H9 (cell line): ENCODE data around the gene NLN. TPM values are rescaled to one million over a fixed set of nuclear protein-coding genes. Genes with fewer than 3 reads are reported as not detected.

ENCODE experiments used
- DNase-seq: peaks from one replicate; pipeline ENCODE4 v3.0.0-alpha.2; 2017
- H2AFZ ChIP-seq: one replicate; pipeline ENCODE4 v1.6.1; 2013; ENCODE audit warnings: mild to moderate bottlenecking, low read length, control low read depth, moderate library complexity
- H2AK5ac ChIP-seq: 2 replicates; pipeline ENCODE4 v1.6.1; 2013; ENCODE audit warnings: low read length, control low read depth, mixed read lengths; ENCODE audit not compliant: insufficient read length
- H2BK120ac ChIP-seq: one replicate; pipeline ENCODE4 v1.6.1; 2013; ENCODE audit warnings: low read depth, mild to moderate bottlenecking, low read length, control low read depth, inconsistent platforms; ENCODE audit not compliant: poor library complexity, severe bottlenecking
- H2BK12ac ChIP-seq: 2 replicates; pipeline ENCODE4 v1.6.1; 2013; ENCODE audit warnings: low read length, control low read depth, mixed read lengths, low read depth; ENCODE audit not compliant: insufficient read length
- H2BK15ac ChIP-seq: 2 replicates; pipeline ENCODE4 v1.6.1; 2013; ENCODE audit warnings: low read depth, low read length, control low read depth
- H2BK20ac ChIP-seq: one replicate; pipeline ENCODE4 v1.6.1; 2013; ENCODE audit warnings: low read depth, mild to moderate bottlenecking, low read length, control low read depth, inconsistent platforms; ENCODE audit not compliant: poor library complexity, severe bottlenecking
- H2BK5ac ChIP-seq: 2 replicates; pipeline ENCODE4 v1.6.1; 2013; ENCODE audit warnings: low read length, control low read depth, mixed read lengths; ENCODE audit not compliant: insufficient read length
- H3K14ac ChIP-seq: 2 replicates; pipeline ENCODE4 v1.6.1; 2013; ENCODE audit warnings: low read length, control low read depth; ENCODE audit not compliant: insufficient read depth
- H3K18ac ChIP-seq: 2 replicates; pipeline ENCODE4 v1.6.1; 2013; ENCODE audit warnings: low read depth, mild to moderate bottlenecking, mixed read lengths, low read length, control low read depth; ENCODE audit not compliant: insufficient read length
- H3K23ac ChIP-seq: 2 replicates; pipeline ENCODE4 v1.6.1; 2013; ENCODE audit warnings: low read length, control low read depth, mixed read lengths, low read depth; ENCODE audit not compliant: insufficient read length
- H3K23me2 ChIP-seq: 2 replicates; pipeline ENCODE4 v1.6.1; 2013; ENCODE audit warnings: low read depth, mild to moderate bottlenecking, mixed read lengths, low read length, control low read depth; ENCODE audit not compliant: insufficient read length, poor library complexity, severe bottlenecking
- H3K27ac ChIP-seq: 2 replicates; pipeline ENCODE4 v1.5.1; 2013; ENCODE audit warnings: low read length, control low read depth, mixed read lengths, low read depth; ENCODE audit not compliant: insufficient read length
- H3K27me3 ChIP-seq: 2 replicates; pipeline ENCODE4 v1.6.1; 2013; ENCODE audit warnings: low read length, control low read depth, inconsistent platforms; ENCODE audit not compliant: insufficient read depth
- H3K4ac ChIP-seq: 2 replicates; pipeline ENCODE4 v1.6.1; 2013; ENCODE audit warnings: low read depth, mild to moderate bottlenecking, control low read depth, inconsistent platforms, low read length, moderate library complexity
- H3K4me1 ChIP-seq: 2 replicates; pipeline ENCODE4 v1.6.1; 2013; ENCODE audit warnings: low read length, control low read depth, inconsistent platforms; ENCODE audit not compliant: insufficient read depth
- H3K4me2 ChIP-seq: 2 replicates; pipeline ENCODE4 v1.6.1; 2013; ENCODE audit warnings: low read length, control low read depth, mixed read lengths; ENCODE audit not compliant: insufficient read length, insufficient read depth
- H3K56ac ChIP-seq: 2 replicates; pipeline ENCODE4 v1.6.1; 2013; ENCODE audit warnings: low read depth, mild to moderate bottlenecking, mixed read lengths, low read length, control low read depth; ENCODE audit not compliant: insufficient read length
- H3K79me1 ChIP-seq: 2 replicates; pipeline ENCODE4 v1.6.1; 2013; ENCODE audit warnings: low read depth, mild to moderate bottlenecking, moderate library complexity, low read length, control low read depth, inconsistent platforms; ENCODE audit not compliant: insufficient read depth, poor library complexity, severe bottlenecking
- H3K79me2 ChIP-seq: 2 replicates; pipeline ENCODE4 v1.6.1; 2013; ENCODE audit warnings: low read length, control low read depth, inconsistent platforms; ENCODE audit not compliant: insufficient read depth
- H3K9ac ChIP-seq: 2 replicates; pipeline ENCODE4 v1.6.1; 2013; ENCODE audit warnings: low read length, control low read depth, mixed read lengths; ENCODE audit not compliant: insufficient read length; ENCODE audit errors: extremely low read depth
- H3K9me3 ChIP-seq: one replicate; pipeline ENCODE4 v1.6.1; 2013; ENCODE audit warnings: low read depth, low read length, inconsistent platforms; ENCODE audit not compliant: control insufficient read depth
- H3T11ph ChIP-seq: one replicate; pipeline ENCODE4 v1.6.1; 2013; ENCODE audit warnings: mild to moderate bottlenecking, low read length, control low read depth, inconsistent platforms
- H4K20me1 ChIP-seq: one replicate; pipeline ENCODE4 v1.6.1; 2013; ENCODE audit not compliant: control insufficient read depth, insufficient read length, insufficient read depth
- H4K5ac ChIP-seq: 2 replicates; pipeline ENCODE4 v1.6.1; 2013; ENCODE audit warnings: low read depth, mild to moderate bottlenecking, mixed read lengths, low read length, control low read depth; ENCODE audit not compliant: insufficient read length
- H4K8ac ChIP-seq: replicated peaks from 2 replicates; pipeline ENCODE4 v1.6.1; 2013; ENCODE audit warnings: low read length, control low read depth, mixed read lengths, low read depth; ENCODE audit not compliant: insufficient read length
- H4K91ac ChIP-seq: 2 replicates; pipeline ENCODE4 v1.6.1; 2013; ENCODE audit warnings: low read depth, mild to moderate bottlenecking, moderate library complexity, mixed read lengths, low read length, control low read depth; ENCODE audit not compliant: insufficient read length
- H3K27ac Mint-ChIP-seq, 3 experiments: 2 replicates in 2 of 3; 3 replicates in 1 of 3; pipeline ENCODE4 v1.8.0; 2020 to 2021; ENCODE audit warnings: mixed read lengths in 3 of 3, mild to moderate bottlenecking in 1 of 3, moderate library complexity in 1 of 3
- H3K27me3 Mint-ChIP-seq: 2 replicates; pipeline ENCODE4 v1.8.0; 2021; ENCODE audit warnings: low read depth, mild to moderate bottlenecking, moderate library complexity, mixed read lengths
- H3K36me3 Mint-ChIP-seq, 3 experiments: 2 replicates in 2 of 3; 3 replicates in 1 of 3; pipeline ENCODE4 v1.8.0; 2020 to 2021; ENCODE audit warnings: low read depth in 3 of 3, mixed read lengths in 3 of 3; ENCODE audit not compliant: insufficient read depth in 1 of 3
- H3K4me1 Mint-ChIP-seq, 2 experiments: 2 replicates each; pipeline ENCODE4 v1.8.0; 2020; ENCODE audit warnings: mixed read lengths in 2 of 2
- H3K4me3 Mint-ChIP-seq, 2 experiments: 2 replicates in 1 of 2; 3 replicates in 1 of 2; pipeline ENCODE4 v1.8.0; 2020 to 2021; ENCODE audit warnings: mild to moderate bottlenecking in 2 of 2, mixed read lengths in 2 of 2, moderate library complexity in 1 of 2
- H3K9me3 Mint-ChIP-seq, 2 experiments: 2 replicates in 1 of 2; 3 replicates in 1 of 2; pipeline ENCODE4 v1.8.0; 2020; ENCODE audit warnings: mild to moderate bottlenecking in 2 of 2, mixed read lengths in 2 of 2, moderate library complexity in 1 of 2
- CTCF ChIP-seq: fragments of 200-600 bp; sonication (generic); conservative IDR thresholded peaks from 3 replicates; pipeline ENCODE4 v1.8.0; 2021; ENCODE audit warnings: antibody characterized with exemption, mild to moderate bottlenecking
- WGBS: extraction: QIAGEN DNeasy Blood & Tissue Kit; methylation state at CpG from one replicate; pipeline ENCODE4 v1.1.7; 2013; ENCODE audit warnings: missing lambda C conversion rate, low lambda C conversion rate, mixed read lengths; ENCODE audit not compliant: insufficient read length; ENCODE audit errors: extremely low coverage; 5-methylcytosine and 5-hydroxymethylcytosine counted together
- total RNA-seq: library from RNA; stranded (reverse); gene quantifications from 2 replicates; pipeline ENCODE4 v1.2.1, GENCODE V29; 2021

Gene NLN
- total RNA-seq, 1 experiment from 2014 or later: 137 TPM

GRCh38 chr5:65767565-65767964, 45.6 kb downstream of the NLN start:
- H3K18ac ChIP-seq: no peak overlapping the region
- DNase-seq: no peak
- H4K8ac ChIP-seq: no peak overlapping the region
- no peaks in the 10 kb centered on the region for H3K27me3 Mint-ChIP-seq
- no peak overlapping the region for H3K23ac ChIP-seq
- H4K20me1 ChIP-seq: peaks cover 5% of the 10 kb centered on the region
- H3K4me2 ChIP-seq: no peak overlapping the region
- no peak overlapping the region for H3T11ph ChIP-seq
- H2BK12ac ChIP-seq: no peak overlapping the region
- H3K4me1 Mint-ChIP-seq: peaks cover 18% of the 10 kb centered on the region in 2 experiments
- H3K27me3 ChIP-seq: no peaks in the 10 kb centered on the region
- no peak overlapping the region for H4K91ac ChIP-seq
- H2AFZ ChIP-seq: no peak overlapping the region
- H3K9me3 ChIP-seq: no peaks in the 10 kb centered on the region
- no peak for TF ChIP-seq CTCF
- no peak overlapping the region for H3K56ac ChIP-seq
- no CpG with 5 or more reads among the region's 1 CpG for WGBS
- no peak overlapping the region for H3K14ac ChIP-seq
- no peak overlapping the region for H3K27ac ChIP-seq
- no peaks in the 10 kb centered on the region for H3K79me1 ChIP-seq
- no peak overlapping the region for H2BK15ac ChIP-seq
- H3K27ac Mint-ChIP-seq: no peak overlapping the region; a peak in 4 of 7 replicates
- H2BK5ac ChIP-seq: no peak overlapping the region
- no peaks in the 10 kb centered on the region for H3K23me2 ChIP-seq
- H2BK120ac ChIP-seq: no peak overlapping the region
- no peaks in the 10 kb centered on the region; the same call in 1 of the 2 replicates for H3K79me2 ChIP-seq
- no peak overlapping the region for H3K4ac ChIP-seq
- no peak overlapping the region for H4K5ac ChIP-seq
- H3K4me1 ChIP-seq: no peaks in the 10 kb centered on the region
- H2BK20ac ChIP-seq: no peak overlapping the region
- H3K36me3 Mint-ChIP-seq: peaks cover 39 to 48% (median 42%) of the 10 kb centered on the region in 3 experiments
- H3K9ac ChIP-seq: no peak overlapping the region
- no peak overlapping the region for H2AK5ac ChIP-seq
- peaks cover 0 to 7% of the 10 kb centered on the region in 2 experiments; a peak in 2 of 5 replicates for H3K9me3 Mint-ChIP-seq
- no peak overlapping the region for H3K4me3 Mint-ChIP-seq
